Measurements from ENCODE around the gene KLHL40. TPM values are rescaled to one million over a fixed set of nuclear protein-coding genes. Genes with fewer than 3 reads are reported as not detected.

Gene KLHL40
- total RNA-seq, 2 donors from 2014 or later = not detected

- Histone ChIP-seq H3K9me3 (no peaks in the 10 kb centered on the region), H3K4me3 (no peak overlapping the region), H3K27ac (no peak overlapping the region), H3K27me3 (replicated peaks; ENCODE audit: insufficient read depth) (no peaks in the 10 kb centered on the region), H3K36me3 (no peaks in the 10 kb centered on the region), H3K4me1 (ENCODE audit: control insufficient read depth in 1 of 2, low read depth in 2 of 2) (peaks cover 0 to 16% of the 10 kb centered on the region in 2 donors)
- no peak for TF ChIP-seq CTCF (IDR thresholded peaks at IDR 0.05)
- ATAC-seq (ENCODE audit: insufficient number of reproducible peaks, low FRiP score, low read depth) (no peak), DNase-seq (ENCODE audit: low spot score) (no peak)
These were observed 49.0 kb downstream of the KLHL40 start for GRCh38 chr3:42734263-42734860.

GRCh38 chr3:42735019-42735418 is 49.7 kb downstream of the KLHL40 start:
- TF ChIP-seq CTCF (IDR thresholded peaks at IDR 0.05) = no peak
- Histone ChIP-seq H3K27me3 (replicated peaks; ENCODE audit: insufficient read depth) (no peaks in the 10 kb centered on the region), H3K36me3 (no peaks in the 10 kb centered on the region), H3K9me3 (no peaks in the 10 kb centered on the region), H3K4me1 (ENCODE audit: control insufficient read depth in 1 of 2, low read depth in 2 of 2) (peaks cover 0 to 16% of the 10 kb centered on the region in 2 donors), H3K4me3 (no peak overlapping the region), H3K27ac (no peak overlapping the region)
- DNase-seq (ENCODE audit: low spot score) = no peak
- no peak for ATAC-seq (ENCODE audit: insufficient number of reproducible peaks, low FRiP score, low read depth)

GRCh38 chr3:42735615-42736014 is 50.3 kb downstream of the KLHL40 start:
- Histone ChIP-seq H3K4me3 (no peak overlapping the region), H3K36me3 (no peaks in the 10 kb centered on the region), H3K4me1 (ENCODE audit: control insufficient read depth in 1 of 2, low read depth in 2 of 2) (peaks cover 0 to 19% of the 10 kb centered on the region in 2 donors), H3K27ac (no peak overlapping the region), H3K27me3 (replicated peaks; ENCODE audit: insufficient read depth) (no peaks in the 10 kb centered on the region), H3K9me3 (no peaks in the 10 kb centered on the region)
- DNase-seq (ENCODE audit: low spot score) = no peak
- no peak for ATAC-seq (ENCODE audit: insufficient number of reproducible peaks, low FRiP score, low read depth)
- TF ChIP-seq CTCF (IDR thresholded peaks at IDR 0.05) = no peak

- ATAC-seq (ENCODE audit: insufficient number of reproducible peaks, low FRiP score, low read depth) (no peak), DNase-seq (ENCODE audit: low spot score) (no peak)
- Histone ChIP-seq H3K4me3 (no peak overlapping the region), H3K27ac (no peak overlapping the region), H3K36me3 (no peaks in the 10 kb centered on the region), H3K27me3 (replicated peaks; ENCODE audit: insufficient read depth) (no peaks in the 10 kb centered on the region), H3K9me3 (no peaks in the 10 kb centered on the region), H3K4me1 (ENCODE audit: control insufficient read depth in 1 of 2, low read depth in 2 of 2) (peaks cover 0 to 21% of the 10 kb centered on the region in 2 donors)
- TF ChIP-seq CTCF (IDR thresholded peaks at IDR 0.05) = no peak
These were observed 50.7 kb downstream of the KLHL40 start for GRCh38 chr3:42736081-42736480.

GRCh38 chr3:42736531-42736930 is 51.2 kb downstream of the KLHL40 start:
- no peaks in the 10 kb centered on the region for H3K9me3 ChIP-seq
- DNase-seq (ENCODE audit: low spot score) = no peak
- H3K4me3 ChIP-seq = no peak overlapping the region
- H3K27me3 ChIP-seq (replicated peaks; ENCODE audit: insufficient read depth) = no peaks in the 10 kb centered on the region
- no peak for ATAC-seq (ENCODE audit: insufficient number of reproducible peaks, low FRiP score, low read depth)
- TF ChIP-seq CTCF (IDR thresholded peaks at IDR 0.05) = no peak
- peaks cover 0 to 21% of the 10 kb centered on the region in 2 donors for H3K4me1 ChIP-seq (ENCODE audit: control insufficient read depth in 1 of 2, low read depth in 2 of 2)
- no peak overlapping the region for H3K27ac ChIP-seq
- H3K36me3 ChIP-seq = no peaks in the 10 kb centered on the region
